Ovary (tissue), 9 donors: Measurements from ENCODE around the gene ARAP3. TPM values are rescaled to one million over a fixed set of nuclear protein-coding genes. Genes with fewer than 3 reads are reported as not detected.

ENCODE experiments used
- DNase-seq, 5 donors: peaks; one replicate each; pipeline ENCODE4 v3.0.0-alpha.2; 2019 to 2020
- H3K27ac ChIP-seq, 2 donors: fragments of 200-600 bp; one replicate each; pipeline versions ENCODE4 v1.5.1 to v1.8.0; 2019 to 2022
- H3K27me3 ChIP-seq: fragments of 200-600 bp; one replicate; pipeline ENCODE4 v1.8.0; 2022
- H3K36me3 ChIP-seq: fragments of 200-600 bp; sonication (generic); one replicate; pipeline ENCODE4 v1.5.1; 2019
- H3K4me1 ChIP-seq: one replicate; pipeline ENCODE4 v1.8.1; 2013; ENCODE audit warnings: mild to moderate bottlenecking, moderate library complexity; ENCODE audit not compliant: insufficient read depth
- H3K4me3 ChIP-seq: fragments of 200-600 bp; sonication (generic); one replicate; pipeline ENCODE4 v1.5.1; 2017
- H3K9me3 ChIP-seq, 2 donors: fragments of 200-600 bp in 1 of 2; sonication (generic) in 1 of 2; one replicate each; pipeline versions ENCODE4 v1.5.1 to v1.8.1; 2013 to 2019; ENCODE audit warnings: mild to moderate bottlenecking in 1 of 2, moderate library complexity in 1 of 2
- CTCF ChIP-seq, 3 donors: fragments of 450-650 bp in 2 of 3; fragments of 200-600 bp in 1 of 3; IDR thresholded peaks; one replicate each; pipeline versions ENCODE4 v1.5.1 to v1.8.0; 2016 to 2022; ENCODE audit warnings: antibody characterized with exemption in 3 of 3, mild to moderate bottlenecking in 1 of 3
- EP300 ChIP-seq: sonication (generic); formaldehyde crosslinking; IDR thresholded peaks from one replicate; pipeline ENCODE4 v1.6.1; 2017; ENCODE audit warnings: antibody characterized with exemption
- POLR2A ChIP-seq: fragments of 450-650 bp; IDR thresholded peaks from one replicate; pipeline ENCODE4 v1.6.1; 2017; ENCODE audit warnings: antibody characterized with exemption, mild to moderate bottlenecking, moderate library complexity
- WGBS, 3 donors: extraction: QIAGEN DNeasy Blood & Tissue Kit in 1 of 3; methylation state at CpG; one replicate each; pipeline versions ENCODE4 v1.1.5 to v1.1.7; 2013 to 2017; 5-methylcytosine and 5-hydroxymethylcytosine counted together
- intact Hi-C, 4 donors: fragments of 100-400 bp; cut with DNase I; formaldehyde crosslinking; loops; one replicate each; pipeline versions ENCODE4 v1.11.0 to v1.15.1; 2022 to 2023
- polyA plus RNA-seq, 2 donors: library from polyadenylated mRNA; stranded (reverse); fragments of 200-250 nt in 1 of 2; fragments of 350-450 nt in 1 of 2; fragmentation: Illumina TruSeq in 1 of 2; extraction: RNeasy Lipid Tissue Mini Kit (QIAGEN cat#74804) in 1 of 2; gene quantifications; one replicate each; pipeline ENCODE4 v1.2.3, GENCODE V29; 2013 to 2014
- total RNA-seq, 7 donors: library from RNA; depleted of rRNA in 2 of 7; stranded (reverse); fragments of >200 nt in 2 of 7; fragmentation: NEBNext Ultra II Directional in 3 of 7; extraction: Animal tissue kit (Norgen Biotek cat#: 25700) in 3 of 7; gene quantifications; one replicate each; pipeline versions ENCODE4 v1.1.0 to v1.2.4, GENCODE V29; 2016 to 2023
- donor health status: DM: no; HTN: no; CAD: no; lungs with moderate emphysema.
- donor health status: DM: no; HTN: no; CAD: no.
- donor health status: Bipolar disorder and iron deficiency.
- donor health status: DM: yes; HTN: yes; CAD: no.
- donor health status: DM: no; HTN: no; CAD: no.
- donor health status: DM: yes; HTN: yes; CAD: no.

ARAP3 gene
- total and polyA plus RNA-seq, 9 donors: 3.5 to 11.2 (median 8.0) TPM

GRCh38 chr5:141636413-141637122, 45.5 kb downstream of the ARAP3 start, which contains the start of the genes HDAC3 and RELL2:
Gene HDAC3, minus strand, starts transcription at chr5:141636849. Its CDS starts 59 bp downstream, at chr5:141636790.
Gene RELL2, plus strand, starts transcription at chr5:141636997. Its CDS starts 1,229 bp downstream, at chr5:141638226.
- TF ChIP-seq EP300: no peak
- peak; percentile 84 for TF ChIP-seq POLR2A
- Histone ChIP-seq H3K4me3 (peak within 1 kb of the TSS; percentile 94), H3K27me3 (no peaks in the 10 kb centered on the region), H3K4me1 (peaks cover 13% of the 10 kb centered on the region), H3K27ac (peak within 1 kb of the TSS; percentile 9 to 37), H3K9me3 (no peaks in the 10 kb centered on the region), H3K36me3 (no peaks in the 10 kb centered on the region)
- intact Hi-C loops: no loop called here
- peak; percentile 92 to 97 (median 96) for DNase-seq
- WGBS, 3 donors: 0 to 1% (median 1%) methylated on average over 41 to 55 of the region's 55 CpGs

- no peak for TF ChIP-seq EP300
- no peak for TF ChIP-seq CTCF (IDR thresholded peaks at IDR 0.05)
- peaks cover 13% of the 10 kb centered on the region for H3K4me1 ChIP-seq
- H3K27me3 ChIP-seq: no peaks in the 10 kb centered on the region
- H3K4me3 ChIP-seq: peak overlapping the region; percentile 94
- DNase-seq: no peak
- intact Hi-C loops: no loop called here
- H3K27ac ChIP-seq: peak overlapping the region; percentile 9 to 37
- no peaks in the 10 kb centered on the region for H3K36me3 ChIP-seq
- 0 to 1% (median 1%) methylated on average over 4 of the region's 4 CpGs for WGBS, 3 donors
- H3K9me3 ChIP-seq: no peaks in the 10 kb centered on the region
Measured at GRCh38 chr5:141636106-141636412, 46.0 kb downstream of the ARAP3 start.

GRCh38 chr5:141635646-141636045, 46.4 kb downstream of the ARAP3 start:
- no peak for DNase-seq
- Histone ChIP-seq H3K27ac (no peak overlapping the region), H3K36me3 (no peaks in the 10 kb centered on the region), H3K27me3 (no peaks in the 10 kb centered on the region), H3K9me3 (no peaks in the 10 kb centered on the region), H3K4me1 (peaks cover 13% of the 10 kb centered on the region), H3K4me3 (peak overlapping the region; percentile 94)
- intact Hi-C loops: no loop called here
- no peak for TF ChIP-seq POLR2A
- no peak for TF ChIP-seq EP300
- no peak for TF ChIP-seq CTCF (IDR thresholded peaks at IDR 0.05)
- 47 to 53% (median 52%) methylated on average over 7 of the region's 7 CpGs for WGBS, 3 donors

GRCh38 chr5:141634720-141635119, 47.3 kb downstream of the ARAP3 start:
- TF ChIP-seq CTCF (IDR thresholded peaks at IDR 0.05) (no peak), POLR2A (no peak), EP300 (no peak)
- H3K36me3 ChIP-seq: no peaks in the 10 kb centered on the region
- no peaks in the 10 kb centered on the region for H3K27me3 ChIP-seq
- no peak overlapping the region for H3K27ac ChIP-seq
- no peak for DNase-seq
- no peak overlapping the region for H3K4me3 ChIP-seq
- peaks cover 13% of the 10 kb centered on the region for H3K4me1 ChIP-seq
- no peaks in the 10 kb centered on the region for H3K9me3 ChIP-seq
- WGBS, 3 donors: 86 to 90% (median 88%) methylated on average over 6 of the region's 6 CpGs
- intact Hi-C loops: no loop called here

GRCh38 chr5:141633871-141634561, 48.0 kb downstream of the ARAP3 start:
- TF ChIP-seq EP300 (no peak), POLR2A (no peak)
- DNase-seq: no peak
- H3K4me3 ChIP-seq: no peak overlapping the region
- 85 to 88% (median 86%) methylated on average over 5 of the region's 5 CpGs for WGBS, 3 donors
- no peaks in the 10 kb centered on the region for H3K9me3 ChIP-seq
- H3K36me3 ChIP-seq: no peaks in the 10 kb centered on the region
- no peaks in the 10 kb centered on the region for H3K27me3 ChIP-seq
- intact Hi-C loops: no loop called here
- no peak overlapping the region for H3K27ac ChIP-seq
- H3K4me1 ChIP-seq: peaks cover 13% of the 10 kb centered on the region
